Measurements from ENCODE around the gene MMADHC. TPM values are rescaled to one million over a fixed set of nuclear protein-coding genes. Genes with fewer than 3 reads are reported as not detected.

The MMADHC gene
- polyA plus RNA-seq, 3 donors from 2014 or later = 97.5 to 191 (median 130) TPM

DNA sequence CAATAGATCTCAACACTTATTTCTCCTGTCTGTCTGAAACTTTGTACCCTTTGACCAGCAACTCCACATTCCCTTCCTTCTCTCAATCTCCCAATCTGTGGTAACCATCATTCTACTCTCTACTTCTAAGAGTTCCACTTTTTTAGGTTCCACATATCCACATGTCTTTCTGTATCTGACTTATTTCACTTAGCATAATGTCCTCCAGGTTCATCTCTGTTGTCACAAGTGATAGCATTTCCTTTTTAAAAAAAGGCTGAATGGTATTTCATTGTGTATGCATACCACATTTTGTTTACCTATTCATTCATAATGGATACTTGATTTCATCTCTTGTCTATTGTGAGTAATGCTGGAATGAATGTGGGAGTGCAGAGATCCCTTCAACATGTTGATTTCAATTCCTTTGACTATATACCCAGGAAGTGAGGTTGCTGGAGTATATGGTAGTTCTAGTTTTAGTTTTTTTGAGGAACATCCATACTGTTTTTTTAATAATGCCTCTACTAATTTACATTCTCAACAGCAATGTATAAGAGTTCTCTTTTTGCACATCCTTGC lies 18.8 kb upstream of the MMADHC start:
- Mint-ChIP-seq H3K36me3 (peaks cover 0 to 3% (median 0%) of the 10 kb centered on the region in 3 donors), H3K27me3 (ENCODE audit: low read depth in 3 of 3) (peaks cover 2 to 5% (median 2%) of the 10 kb centered on the region in 3 donors), H3K4me3 (no peak overlapping the region)

DNA sequence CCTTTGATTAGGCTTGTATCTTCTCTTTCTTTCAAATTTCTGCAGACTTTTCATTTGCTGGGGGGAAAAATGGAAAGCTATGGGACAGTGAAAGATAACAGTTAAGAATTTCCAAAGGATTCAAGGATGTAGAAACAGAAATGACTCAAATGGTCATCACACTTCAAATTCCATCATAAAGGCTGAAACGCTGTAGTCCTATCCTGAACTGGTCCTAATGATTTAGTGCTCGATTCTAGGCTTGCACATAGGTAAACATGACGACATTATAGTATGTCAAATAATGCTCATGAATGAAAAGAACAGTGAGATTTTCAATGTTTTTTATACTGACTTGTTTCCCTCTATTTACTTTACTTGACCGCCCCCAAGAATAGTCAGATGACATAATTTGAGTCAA lies 15.7 kb upstream of the MMADHC start:
- Mint-ChIP-seq H3K27ac (no peak overlapping the region), H3K27me3 (ENCODE audit: low read depth in 3 of 3) (peaks cover 2 to 3% (median 2%) of the 10 kb centered on the region in 3 donors), H3K36me3 (peaks cover 0 to 3% (median 0%) of the 10 kb centered on the region in 3 donors), H3K9me3 (no peaks in the 10 kb centered on the region), H3K4me3 (no peak overlapping the region), H3K4me1 (no peaks in the 10 kb centered on the region)
- DNase-seq = no peak

More for the DNA sequence above, 18.8 kb upstream of the MMADHC start:
- H3K27ac Mint-ChIP-seq = no peak overlapping the region
- no peak for DNase-seq
- no peaks in the 10 kb centered on the region for H3K4me1 Mint-ChIP-seq
- no peaks in the 10 kb centered on the region for H3K9me3 Mint-ChIP-seq

DNA sequence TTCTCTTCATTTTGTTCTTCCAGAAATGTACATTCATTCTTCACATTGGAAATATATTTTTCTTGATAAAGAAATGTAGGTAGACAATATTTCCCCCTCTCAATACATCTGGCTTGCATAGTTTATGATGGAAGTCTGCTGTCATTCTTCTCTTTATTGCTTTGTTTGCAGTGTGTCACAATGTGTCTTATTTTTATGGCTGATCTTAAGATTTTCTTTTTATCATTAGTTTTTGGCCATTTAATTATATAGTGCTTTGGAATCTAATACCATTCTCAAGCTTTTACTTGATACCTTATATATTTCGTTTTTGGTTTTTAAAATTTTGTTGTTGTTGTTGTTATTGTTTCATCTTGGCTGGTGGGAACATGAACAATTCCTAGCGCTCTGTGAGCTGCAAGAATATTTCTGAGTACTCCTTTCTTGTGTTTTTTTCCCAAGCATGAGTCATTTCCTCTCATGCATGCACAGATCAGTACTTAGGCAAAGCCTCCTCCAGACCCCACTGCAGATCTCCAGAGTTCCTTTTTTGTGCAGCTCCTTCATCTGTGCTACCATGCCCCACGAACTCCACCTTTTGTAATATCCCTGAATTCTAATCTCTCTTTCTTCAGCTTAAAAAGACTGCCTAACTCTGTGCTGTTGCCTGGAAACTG lies 13.7 kb upstream of the MMADHC start:
- Mint-ChIP-seq H3K4me3 (no peak overlapping the region), H3K36me3 (peaks cover 0 to 3% (median 0%) of the 10 kb centered on the region in 3 donors), H3K27me3 (ENCODE audit: low read depth in 3 of 3) (peaks cover 2 to 5% (median 2%) of the 10 kb centered on the region in 3 donors), H3K4me1 (peaks cover 6 to 9% of the 10 kb centered on the region in 2 donors), H3K9me3 (no peaks in the 10 kb centered on the region), H3K27ac (no peak overlapping the region)
- no peak for DNase-seq

DNA sequence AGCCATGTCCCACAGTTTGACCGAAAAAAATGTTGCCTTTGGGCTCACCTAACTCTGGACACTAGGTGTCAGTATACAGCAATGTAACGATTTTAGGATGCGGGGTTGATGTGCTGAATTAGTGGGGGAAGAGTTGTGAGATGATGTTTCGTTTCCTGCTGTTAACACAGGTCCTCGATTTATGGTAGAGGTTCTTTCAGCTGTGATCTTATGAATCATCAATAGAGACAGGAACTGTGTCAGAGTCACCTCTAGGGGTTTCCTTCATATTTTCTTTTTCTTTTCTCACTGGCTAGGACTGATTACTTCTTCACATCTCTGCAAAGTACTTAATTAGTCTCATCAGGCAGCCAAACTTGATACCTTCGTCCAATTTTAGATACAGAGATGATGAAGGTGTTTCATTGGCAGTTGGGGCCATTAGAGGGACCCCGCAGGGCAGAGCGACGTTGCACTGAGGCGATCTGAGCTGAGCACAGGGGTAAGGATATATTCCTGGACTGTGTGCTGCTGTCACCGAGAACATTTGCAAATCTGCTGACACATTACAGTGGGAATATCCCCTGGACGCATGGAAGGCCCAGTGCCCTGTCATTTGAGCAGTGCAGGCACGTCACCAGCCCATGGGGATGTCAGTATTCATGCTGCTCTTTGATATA lies 10.2 kb upstream of the MMADHC start:
- DNase-seq = peak; percentile 62 to 76 (median 65)
- H3K9me3 Mint-ChIP-seq = no peaks in the 10 kb centered on the region
- peaks cover 0 to 5% (median 4%) of the 10 kb centered on the region in 3 donors for H3K27me3 Mint-ChIP-seq (ENCODE audit: low read depth in 3 of 3)
- H3K4me1 Mint-ChIP-seq = peaks cover 6 to 9% of the 10 kb centered on the region in 2 donors
- H3K4me3 Mint-ChIP-seq = peak overlapping the region in 4 of 5 donors; percentile 29 to 51 (median 42)
- H3K36me3 Mint-ChIP-seq = peaks cover 0 to 5% (median 0%) of the 10 kb centered on the region in 3 donors
- H3K27ac Mint-ChIP-seq = peak overlapping the region in 5 of 6 donors; percentile 13 to 65 (median 19)

DNA sequence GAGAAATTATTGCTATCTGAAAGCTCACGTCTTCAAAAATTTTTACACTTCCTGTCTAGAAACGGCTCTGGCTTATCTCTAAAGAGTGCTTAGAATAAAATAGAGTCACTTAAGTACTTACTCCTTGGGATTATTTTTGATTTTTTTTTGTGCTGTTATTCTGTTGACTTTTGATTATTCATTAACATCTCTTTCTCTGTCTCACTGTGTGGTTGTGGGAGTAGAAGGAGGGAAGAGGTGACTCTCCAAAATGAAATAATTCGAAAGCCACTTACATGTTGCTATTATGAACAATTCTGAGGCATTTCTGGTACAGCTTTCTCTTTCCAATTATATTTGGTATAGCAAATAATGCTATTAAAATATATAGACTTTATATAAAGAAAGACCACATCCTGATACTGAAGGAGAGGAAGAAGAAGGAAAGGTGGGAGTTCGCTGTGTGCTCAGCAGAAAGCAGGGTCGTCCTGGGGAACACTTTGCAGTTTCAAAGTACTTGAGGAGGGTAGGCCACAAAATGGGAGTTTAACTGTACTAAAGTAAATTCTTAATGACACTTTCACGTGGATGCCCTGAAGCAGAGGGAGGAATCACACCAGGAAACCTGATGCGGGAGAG lies 9.6 kb upstream of the MMADHC start:
- Mint-ChIP-seq H3K27ac (peak overlapping the region in 3 of 6 donors; percentile 2 to 65 (median 17)), H3K9me3 (no peaks in the 10 kb centered on the region), H3K36me3 (peaks cover 0 to 5% (median 0%) of the 10 kb centered on the region in 3 donors), H3K4me1 (peaks cover 6 to 9% of the 10 kb centered on the region in 2 donors), H3K4me3 (peak overlapping the region in 4 of 5 donors; percentile 6 to 51 (median 36)), H3K27me3 (ENCODE audit: low read depth in 3 of 3) (peaks cover 0 to 8% (median 4%) of the 10 kb centered on the region in 3 donors)
- DNase-seq = no peak

DNA sequence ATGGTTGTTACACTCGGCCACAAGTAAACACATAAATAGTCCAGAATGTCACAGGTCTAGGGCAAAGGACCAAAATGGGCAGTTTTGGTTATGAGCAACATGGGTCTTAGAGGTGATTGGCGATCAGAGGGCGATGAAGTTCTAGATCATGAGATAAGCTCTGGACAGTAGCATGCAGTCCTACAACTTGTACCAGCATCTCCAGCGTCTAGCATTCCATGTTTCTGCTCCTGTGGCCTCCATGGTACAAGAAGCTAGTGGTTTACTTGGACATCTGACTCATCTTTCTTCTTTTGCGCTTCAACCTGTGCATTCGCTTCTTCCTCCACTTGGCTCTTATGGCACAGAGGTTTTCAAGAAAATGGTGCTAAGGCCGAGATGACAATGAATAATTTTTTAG lies 8.9 kb upstream of the MMADHC start:
- peaks cover 6 to 9% of the 10 kb centered on the region in 2 donors for H3K4me1 Mint-ChIP-seq
- no peaks in the 10 kb centered on the region for H3K9me3 Mint-ChIP-seq
- DNase-seq = no peak
- peaks cover 0 to 5% (median 0%) of the 10 kb centered on the region in 3 donors for H3K36me3 Mint-ChIP-seq
- H3K27me3 Mint-ChIP-seq (ENCODE audit: low read depth in 3 of 3) = peaks cover 0 to 9% (median 4%) of the 10 kb centered on the region in 3 donors
- H3K4me3 Mint-ChIP-seq = no peak overlapping the region
- H3K27ac Mint-ChIP-seq = no peak overlapping the region

DNA sequence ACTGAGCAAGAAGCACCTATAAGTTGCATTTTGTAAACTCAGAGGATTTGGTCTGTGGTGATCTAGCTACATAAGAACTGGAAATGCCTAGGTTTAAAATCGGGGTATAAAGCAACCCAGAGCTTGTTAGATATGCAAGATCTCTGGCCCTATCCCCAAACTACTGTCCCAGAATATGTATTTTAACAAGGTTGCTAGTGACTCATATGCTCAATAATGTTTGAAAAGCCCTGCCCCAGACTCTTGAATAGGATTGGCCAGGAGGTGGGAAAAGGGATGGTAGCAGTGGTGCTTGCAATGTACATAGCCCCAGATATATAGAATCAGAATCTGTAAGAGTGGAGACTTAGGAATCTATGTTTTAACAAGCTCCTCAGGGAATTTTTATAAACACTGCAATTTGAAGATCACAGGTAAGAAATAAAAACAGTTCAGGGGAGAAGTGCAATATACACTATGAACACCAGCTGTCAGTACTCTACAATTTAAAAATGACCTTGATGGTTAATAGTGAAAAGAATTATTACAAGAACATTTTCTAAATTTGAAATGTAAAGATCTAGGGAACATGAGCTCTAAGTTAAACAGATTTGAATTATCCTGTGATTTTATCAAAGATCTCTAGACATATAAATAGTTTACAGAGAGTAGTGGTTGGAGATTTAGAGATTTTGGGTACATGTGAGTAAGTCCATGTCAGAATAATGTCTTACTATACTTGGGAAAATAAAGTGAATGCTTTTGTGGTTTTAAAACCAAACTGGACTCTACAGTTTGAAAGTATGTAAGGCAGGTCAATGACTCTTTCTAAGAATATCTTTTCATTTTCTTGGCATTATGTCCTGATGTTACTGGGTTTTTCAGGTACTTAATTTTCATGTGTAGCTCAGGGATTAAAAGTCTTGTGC lies 7.7 kb upstream of the MMADHC start:
- Mint-ChIP-seq H3K4me3 (no peak overlapping the region), H3K4me1 (peaks cover 6 to 9% of the 10 kb centered on the region in 2 donors), H3K27me3 (ENCODE audit: low read depth in 3 of 3) (peaks cover 0 to 7% (median 4%) of the 10 kb centered on the region in 3 donors), H3K36me3 (peaks cover 0 to 5% (median 0%) of the 10 kb centered on the region in 3 donors), H3K27ac (no peak overlapping the region), H3K9me3 (no peaks in the 10 kb centered on the region)
- no peak for DNase-seq

DNA sequence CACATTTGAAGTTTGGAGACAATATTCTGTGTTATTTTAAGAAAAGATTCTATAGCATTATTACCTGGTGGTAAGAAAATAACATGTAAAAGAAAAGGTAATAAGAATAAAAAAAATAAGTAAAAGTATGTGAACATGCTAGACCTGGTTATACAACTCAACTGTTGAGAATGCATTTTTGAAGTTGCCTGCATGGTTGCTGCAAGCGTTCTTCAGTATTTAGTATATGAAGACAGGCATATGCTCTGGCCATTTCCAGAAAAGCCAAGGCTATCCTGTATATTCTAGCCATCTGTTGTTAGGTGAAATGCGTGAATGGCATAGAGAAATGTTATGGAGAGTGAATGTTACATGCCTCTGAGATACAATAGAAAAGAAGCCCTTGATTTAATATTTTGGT lies 6.8 kb upstream of the MMADHC start:
- H3K4me1 Mint-ChIP-seq = peaks cover 6 to 9% of the 10 kb centered on the region in 2 donors

DNA sequence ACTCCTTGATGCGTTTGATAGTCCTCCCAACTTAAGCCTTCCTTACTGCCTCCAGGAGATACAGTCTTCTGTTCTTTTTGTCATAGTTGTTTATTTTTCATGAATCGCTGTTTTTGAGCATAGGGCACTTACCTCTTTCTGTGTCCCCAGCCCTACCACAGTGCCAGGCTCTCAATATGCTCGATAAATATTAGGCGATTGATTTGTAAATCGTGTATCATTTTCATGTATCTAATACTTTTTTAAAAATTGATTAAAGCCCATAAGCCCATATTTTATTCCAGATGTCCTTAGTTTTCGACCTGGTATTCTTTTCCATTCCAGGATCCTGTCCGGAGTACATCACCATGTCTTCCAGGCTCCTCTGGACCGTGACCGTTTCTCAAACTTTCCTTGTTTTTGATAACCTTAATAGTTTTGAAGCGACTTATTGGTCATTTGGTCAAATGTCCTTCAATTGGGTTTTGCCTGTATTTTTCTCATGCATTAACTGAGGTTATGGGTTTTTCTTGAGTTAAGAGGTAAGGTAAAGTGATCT lies 444 bp upstream of the MMADHC start:
- peak overlapping the region; percentile 96 to 100 (median 98) for H3K27ac Mint-ChIP-seq
- peak overlapping the region; percentile 94 to 99 (median 96) for H3K4me3 Mint-ChIP-seq
- no peaks in the 10 kb centered on the region for H3K9me3 Mint-ChIP-seq
- no peak for DNase-seq
- peaks cover 45 to 52% of the 10 kb centered on the region in 2 donors for H3K4me1 Mint-ChIP-seq
- H3K36me3 Mint-ChIP-seq = peaks cover 3 to 19% (median 8%) of the 10 kb centered on the region in 3 donors
- H3K27me3 Mint-ChIP-seq (ENCODE audit: low read depth in 3 of 3) = peaks cover 7 to 17% (median 10%) of the 10 kb centered on the region in 3 donors

More for the DNA sequence above, 6.8 kb upstream of the MMADHC start:
- H3K27ac Mint-ChIP-seq = no peak overlapping the region
- H3K36me3 Mint-ChIP-seq = peaks cover 0 to 5% (median 0%) of the 10 kb centered on the region in 3 donors
- H3K4me3 Mint-ChIP-seq = no peak overlapping the region
- H3K27me3 Mint-ChIP-seq (ENCODE audit: low read depth in 3 of 3) = peaks cover 0 to 9% (median 4%) of the 10 kb centered on the region in 3 donors
- H3K9me3 Mint-ChIP-seq = no peaks in the 10 kb centered on the region
- DNase-seq = no peak

DNA sequence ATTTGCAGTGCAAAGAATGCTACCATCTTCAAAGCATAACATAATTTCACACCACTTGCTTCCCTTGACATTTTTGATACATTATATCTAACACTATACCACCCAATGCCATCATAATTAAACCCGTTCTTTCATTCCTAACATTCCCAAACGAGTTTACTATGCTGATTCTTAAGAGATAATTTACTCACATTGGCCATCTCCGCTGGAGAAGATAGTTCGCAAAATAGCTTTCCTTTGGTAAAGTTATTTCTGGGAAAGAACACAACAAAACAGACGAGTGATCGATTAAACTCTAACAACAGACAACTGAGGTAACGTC lies 716 bp downstream of the MMADHC start:
- Mint-ChIP-seq H3K4me3 (peak overlapping the region; percentile 94 to 99 (median 96)), H3K4me1 (peaks cover 52 to 64% of the 10 kb centered on the region in 2 donors), H3K9me3 (no peaks in the 10 kb centered on the region), H3K27ac (peak overlapping the region; percentile 96 to 100 (median 98)), H3K27me3 (ENCODE audit: low read depth in 3 of 3) (peaks cover 7 to 13% (median 10%) of the 10 kb centered on the region in 3 donors), H3K36me3 (peaks cover 6 to 19% (median 7%) of the 10 kb centered on the region in 3 donors)
- DNase-seq = no peak

DNA sequence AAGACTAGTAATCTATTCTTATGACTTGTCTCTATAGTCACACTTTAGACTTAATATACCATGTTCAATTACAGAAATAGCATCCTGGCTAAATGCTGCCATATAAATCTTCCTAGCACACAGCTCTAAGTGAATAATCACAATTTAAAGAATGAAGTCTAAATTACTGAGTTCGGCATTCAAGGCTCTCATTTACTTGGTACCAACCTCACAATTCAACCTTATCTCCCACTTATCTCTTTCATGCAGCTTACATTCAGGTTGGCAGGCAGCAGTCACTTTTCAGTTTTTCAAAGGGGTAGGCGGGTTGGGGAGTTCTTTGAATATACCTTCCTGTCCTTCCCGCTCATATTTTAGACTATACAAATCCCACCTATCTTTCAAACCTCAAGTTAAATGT lies 1.5 kb downstream of the MMADHC start:
- DNase-seq = no peak
- peaks cover 6 to 23% (median 7%) of the 10 kb centered on the region in 3 donors for H3K36me3 Mint-ChIP-seq
- H3K27ac Mint-ChIP-seq = peak overlapping the region; percentile 75 to 100 (median 90)
- peak overlapping the region; percentile 94 to 99 (median 96) for H3K4me3 Mint-ChIP-seq
- peaks cover 7 to 13% (median 10%) of the 10 kb centered on the region in 3 donors for H3K27me3 Mint-ChIP-seq (ENCODE audit: low read depth in 3 of 3)
- H3K9me3 Mint-ChIP-seq = no peaks in the 10 kb centered on the region
- peaks cover 54 to 72% of the 10 kb centered on the region in 2 donors for H3K4me1 Mint-ChIP-seq

DNA sequence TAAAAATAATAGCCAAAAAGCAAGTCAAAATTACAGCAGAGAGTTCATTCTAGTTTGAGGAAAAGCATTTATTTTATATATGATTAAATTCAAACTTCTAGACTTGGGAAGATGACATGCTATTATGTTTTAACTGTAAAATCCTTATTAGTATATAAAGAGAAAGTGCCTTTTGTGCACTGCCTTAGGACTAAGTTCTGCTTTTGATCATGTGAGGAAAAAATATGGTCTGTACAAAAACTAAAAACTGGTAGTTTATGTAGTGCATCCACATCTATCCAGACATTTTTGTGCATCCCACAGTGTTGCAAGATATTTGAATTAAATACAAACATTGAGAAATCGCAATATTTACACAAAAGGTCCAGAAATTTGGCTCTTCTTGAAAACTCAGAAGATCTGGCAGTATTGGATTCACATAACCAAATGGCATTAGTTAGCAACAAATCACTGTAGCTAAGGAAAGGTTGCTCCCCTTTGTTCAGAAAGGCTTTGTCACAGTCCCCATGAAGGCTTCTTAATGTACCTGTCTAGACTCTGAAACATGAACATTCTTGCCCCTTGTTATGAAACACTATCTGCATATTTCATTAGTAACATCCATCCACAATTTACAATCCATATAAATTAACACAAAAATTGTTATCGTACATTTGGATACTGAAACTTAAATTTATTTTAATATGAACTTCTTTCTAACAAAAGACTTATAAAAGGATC lies 2.2 kb downstream of the MMADHC start:
- peaks cover 7 to 13% (median 10%) of the 10 kb centered on the region in 3 donors for H3K27me3 Mint-ChIP-seq (ENCODE audit: low read depth in 3 of 3)
- no peaks in the 10 kb centered on the region for H3K9me3 Mint-ChIP-seq
- H3K4me3 Mint-ChIP-seq = peak overlapping the region; percentile 94 to 99 (median 96)
- H3K36me3 Mint-ChIP-seq = peaks cover 6 to 23% (median 11%) of the 10 kb centered on the region in 3 donors
- peak overlapping the region in 4 of 6 donors; percentile 34 to 100 (median 98) for H3K27ac Mint-ChIP-seq
- no peak for DNase-seq
- H3K4me1 Mint-ChIP-seq = peaks cover 58 to 79% of the 10 kb centered on the region in 2 donors

Measured in immature natural killer cell (primary cell).